BJ (cell line): ENCODE measurements around the gene DDX17. TPM values are rescaled to one million over a fixed set of nuclear protein-coding genes. Genes with fewer than 3 reads are reported as not detected.

Experiments
- CTCF ChIA-PET: fragments of 350-600 bp; formaldehyde crosslinking; extraction: SDS; loops from one replicate; lab custom pipeline; 2021; ENCODE audit warnings: antibody characterized with exemption, inconsistent platforms; lab: Yijun Ruan, JAX
- POLR2A ChIA-PET: fragments of 300-600 bp; sonication (Branson Sonifier 250); formaldehyde crosslinking; extraction: SDS; loops from one replicate; lab custom pipeline; 2021; ENCODE audit warnings: antibody characterized with exemption; lab: Charles Lee
- DNase-seq: peaks from one replicate; pipeline ENCODE4 v3.0.0-alpha.2; 2011; ENCODE audit warnings: low read depth
- H3K27me3 ChIP-seq: 2 replicates; pipeline ENCODE4 v1.6.0; 2011; ENCODE audit warnings: low read length; ENCODE audit not compliant: control insufficient read depth, insufficient read depth
- H3K36me3 ChIP-seq: 2 replicates; pipeline ENCODE4 v1.5.1; 2011; ENCODE audit warnings: low read length; ENCODE audit not compliant: control insufficient read depth, insufficient read depth
- H3K4me3 ChIP-seq: 2 replicates; pipeline ENCODE4 v1.5.1; 2011; ENCODE audit warnings: low read depth, mild to moderate bottlenecking, control low read depth, low read length
- polyA plus RNA-seq: library from polyadenylated mRNA; depleted of rRNA; stranded (reverse); fragments of >200 nt; gene quantifications from 2 replicates; pipeline ENCODE4 v1.2.3, GENCODE V29; 2011
- TF ChIP-seq, protein P1 (sequence below): IDR thresholded peaks from 2 replicates; pipeline ENCODE4 v1.5.1; 2011; ENCODE audit warnings: low read depth, mild to moderate bottlenecking, control low read depth, inconsistent platforms, low read length, moderate library complexity; ENCODE audit not compliant: insufficient read depth

DDX17 gene
- polyA plus RNA-seq, 1 experiment = 318 TPM

- no peak overlapping the region for H3K4me3 ChIP-seq
- no peaks in the 10 kb centered on the region for H3K36me3 ChIP-seq
- TF ChIP-seq, protein P1, sequence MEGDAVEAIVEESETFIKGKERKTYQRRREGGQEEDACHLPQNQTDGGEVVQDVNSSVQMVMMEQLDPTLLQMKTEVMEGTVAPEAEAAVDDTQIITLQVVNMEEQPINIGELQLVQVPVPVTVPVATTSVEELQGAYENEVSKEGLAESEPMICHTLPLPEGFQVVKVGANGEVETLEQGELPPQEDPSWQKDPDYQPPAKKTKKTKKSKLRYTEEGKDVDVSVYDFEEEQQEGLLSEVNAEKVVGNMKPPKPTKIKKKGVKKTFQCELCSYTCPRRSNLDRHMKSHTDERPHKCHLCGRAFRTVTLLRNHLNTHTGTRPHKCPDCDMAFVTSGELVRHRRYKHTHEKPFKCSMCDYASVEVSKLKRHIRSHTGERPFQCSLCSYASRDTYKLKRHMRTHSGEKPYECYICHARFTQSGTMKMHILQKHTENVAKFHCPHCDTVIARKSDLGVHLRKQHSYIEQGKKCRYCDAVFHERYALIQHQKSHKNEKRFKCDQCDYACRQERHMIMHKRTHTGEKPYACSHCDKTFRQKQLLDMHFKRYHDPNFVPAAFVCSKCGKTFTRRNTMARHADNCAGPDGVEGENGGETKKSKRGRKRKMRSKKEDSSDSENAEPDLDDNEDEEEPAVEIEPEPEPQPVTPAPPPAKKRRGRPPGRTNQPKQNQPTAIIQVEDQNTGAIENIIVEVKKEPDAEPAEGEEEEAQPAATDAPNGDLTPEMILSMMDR = no peak
- ChIA-PET POLR2A (no interaction called here), CTCF (interaction anchor here (1.5 to 1.8 kb wide), 2 partner anchors 10 to 40 kb away, joined by 5 to 6 read pairs; no protein-coding TSS in a partner anchor)
- peaks cover 54% of the 10 kb centered on the region for H3K27me3 ChIP-seq
- no peak for DNase-seq
Measured at GRCh38 chr22:38452373-38453065, 53.6 kb downstream of the DDX17 start.

GRCh38 chr22:38451864-38452263 lies 54.2 kb downstream of the DDX17 start:
- TF ChIP-seq, protein P1 = no peak
- DNase-seq = no peak
- CTCF ChIA-PET = interaction anchor here (1.1 to 1.5 kb wide), 2 partner anchors 11 to 39 kb away, joined by 5 read pairs; no protein-coding TSS in a partner anchor
- POLR2A ChIA-PET = no interaction called here
- no peak overlapping the region for H3K4me3 ChIP-seq
- H3K36me3 ChIP-seq = no peaks in the 10 kb centered on the region
- H3K27me3 ChIP-seq = peaks cover 51% of the 10 kb centered on the region

DNA sequence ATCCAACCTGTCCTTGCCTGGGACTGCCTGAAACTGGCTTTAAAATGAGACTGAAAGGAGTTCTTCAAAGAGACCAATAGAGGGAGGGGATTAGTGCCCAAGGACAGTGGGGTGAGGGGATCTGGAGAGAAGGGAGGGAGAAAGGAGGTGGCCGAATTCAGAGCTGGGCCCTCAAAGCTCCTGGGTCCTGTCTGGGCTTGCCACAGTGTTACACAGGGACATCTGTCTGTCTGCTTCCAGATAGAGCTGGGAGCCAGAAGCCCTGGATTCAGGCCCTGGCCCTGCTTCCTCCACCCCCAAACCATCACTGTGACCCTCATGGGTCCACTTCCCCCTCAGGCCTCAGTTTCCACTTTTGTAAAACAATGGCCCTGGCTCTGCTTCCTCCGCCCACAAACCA lies 54.7 kb downstream of the DDX17 start:
- Histone ChIP-seq H3K27me3 (peaks cover 49% of the 10 kb centered on the region), H3K4me3 (no peak overlapping the region), H3K36me3 (no peaks in the 10 kb centered on the region)
- POLR2A ChIA-PET = no interaction called here
- CTCF ChIA-PET = interaction anchor here (1.1 to 1.5 kb wide), 2 partner anchors 11 to 39 kb away, joined by 5 read pairs; no protein-coding TSS in a partner anchor
- TF ChIP-seq, protein P1 = no peak
- DNase-seq = no peak

DNA sequence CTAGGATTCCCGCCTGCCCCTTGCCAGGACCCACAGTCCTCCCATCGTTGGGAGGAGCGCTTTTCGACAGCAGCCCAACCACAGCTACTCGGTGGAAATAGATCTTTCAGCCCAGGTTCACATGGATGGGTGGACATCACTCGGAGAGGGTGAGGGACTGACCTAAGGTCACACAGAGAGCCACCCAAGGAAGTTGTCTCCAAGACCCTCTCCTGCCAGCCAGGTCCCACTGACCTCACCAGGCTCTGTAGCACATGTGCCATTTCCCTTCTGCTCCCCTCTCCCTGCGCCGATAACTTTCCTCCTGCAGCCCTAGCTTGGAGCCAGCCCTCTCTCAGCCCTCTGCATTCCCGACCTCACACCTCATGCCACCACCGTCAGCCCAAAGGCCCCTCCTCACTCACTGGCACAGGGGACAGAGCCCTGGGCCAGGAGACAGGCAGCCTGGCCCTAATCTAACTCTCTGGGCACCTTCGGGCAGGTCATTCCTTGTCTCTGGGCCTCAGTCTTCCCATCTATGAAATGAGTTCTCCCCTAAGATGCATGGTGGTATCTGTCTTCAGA lies 55.8 kb downstream of the DDX17 start:
- ChIA-PET POLR2A (no interaction called here), CTCF (no interaction called here)

DNA sequence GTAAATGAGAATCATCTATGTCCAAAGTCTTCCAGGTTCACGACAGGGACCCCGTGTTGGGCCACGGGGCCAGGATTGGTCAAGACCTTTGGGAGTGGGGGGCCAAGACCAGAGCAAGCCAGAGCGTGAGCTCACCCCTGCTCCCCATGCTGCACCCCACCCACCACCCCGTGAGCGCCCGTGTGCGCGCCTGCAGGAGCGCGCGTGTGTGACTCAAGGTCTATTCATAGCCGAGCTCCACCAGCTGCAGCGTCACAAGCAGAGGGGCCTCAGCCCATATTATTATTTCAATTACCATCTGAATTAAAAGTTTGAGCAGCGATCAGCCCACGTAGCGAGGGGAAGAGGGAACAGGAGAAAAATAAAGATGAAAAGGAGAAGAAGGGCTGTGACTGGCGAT lies 56.3 kb downstream of the DDX17 start:
- ChIA-PET CTCF (no interaction called here), POLR2A (no interaction called here)
- TF ChIP-seq, protein P1 = no peak

More for the DNA sequence above, 55.8 kb downstream of the DDX17 start:
- H3K4me3 ChIP-seq = no peak overlapping the region
- TF ChIP-seq, protein P1 = no peak
- H3K36me3 ChIP-seq = no peaks in the 10 kb centered on the region
- DNase-seq = no peak
- H3K27me3 ChIP-seq = peaks cover 50% of the 10 kb centered on the region

More for the DNA sequence above, 56.3 kb downstream of the DDX17 start:
- no peaks in the 10 kb centered on the region for H3K36me3 ChIP-seq
- DNase-seq = no peak
- H3K27me3 ChIP-seq = peaks cover 53% of the 10 kb centered on the region
- H3K4me3 ChIP-seq = no peak overlapping the region
